HepG2 (cell line): ENCODE results near the gene TRMT10C. TPM values are rescaled to one million over a fixed set of nuclear protein-coding genes. Genes with fewer than 3 reads are reported as not detected.
A peak's percentile ranks its signal among the peaks of the same experiment; 100 is the strongest.

Source experiments
- CREB1 ChIP-seq, 2 experiments: fragments of 450-650 bp in 1 of 2; IDR thresholded peaks; 2 replicates each; pipeline ENCODE4 v1.6.1; 2016 to 2017; ENCODE audit warnings: control low read depth in 1 of 2, mild to moderate bottlenecking in 1 of 2, missing compliant biosample characterization in 1 of 2, missing genetic modification characterization in 1 of 2
- HMGXB4 ChIP-seq, 2 experiments: sonication (generic) in 1 of 2; formaldehyde crosslinking in 1 of 2; IDR thresholded peaks; 2 replicates each; pipeline versions ENCODE4 v1.4.0 to v1.6.1; 2018 to 2020; ENCODE audit warnings: missing genetic modification reagents in 2 of 2, borderline replicate concordance in 1 of 2, low read depth in 1 of 2, mild to moderate bottlenecking in 1 of 2, missing biosample characterization in 1 of 2
- HOXA9 ChIP-seq: sonication (generic); formaldehyde crosslinking; IDR thresholded peaks from 2 replicates; pipeline ENCODE4 v1.8.1; 2022; ENCODE audit warnings: missing genetic modification reagents, mild to moderate bottlenecking, moderate library complexity, borderline replicate concordance
- KLF9 ChIP-seq: IDR thresholded peaks from 2 replicates; pipeline ENCODE4 v1.6.1; 2016; ENCODE audit warnings: low read depth
- NPAS2 ChIP-seq: sonication (generic); formaldehyde crosslinking; IDR thresholded peaks from 2 replicates; pipeline ENCODE4 v1.8.0; 2022; ENCODE audit warnings: mild to moderate bottlenecking, missing genetic modification reagents, borderline replicate concordance
- NR0B2 ChIP-seq: sonication (generic); formaldehyde crosslinking; IDR thresholded peaks from 2 replicates; pipeline ENCODE4 v1.4.0; 2020; ENCODE audit warnings: mild to moderate bottlenecking, missing genetic modification reagents
- SAP130 ChIP-seq: IDR thresholded peaks from 2 replicates; pipeline ENCODE4 v1.6.1; 2016; ENCODE audit warnings: low read depth
- SMC3 ChIP-seq: IDR thresholded peaks from 2 replicates; pipeline ENCODE4 v1.6.1; 2011; ENCODE audit warnings: low read length, improper control_type of control experiment
- SMYD3 ChIP-seq: sonication (generic); formaldehyde crosslinking; IDR thresholded peaks from 2 replicates; pipeline ENCODE4 v1.8.1; 2023; ENCODE audit warnings: mild to moderate bottlenecking, missing genetic modification reagents
- TGIF2 ChIP-seq: IDR thresholded peaks from 2 replicates; pipeline ENCODE4 v1.6.1; 2016; ENCODE audit warnings: control low read depth, missing compliant biosample characterization
- XRCC5 ChIP-seq: fragments of 200-400 bp; formaldehyde crosslinking; optimal IDR thresholded peaks from 2 replicates; pipeline ENCODE3; 2017; ENCODE audit warnings: mild to moderate bottlenecking, low read length
- ZBTB33 ChIP-seq: sonication (generic); formaldehyde crosslinking; IDR thresholded peaks from 2 replicates; pipeline ENCODE4 v1.4.0; 2020; ENCODE audit warnings: missing genetic modification reagents
- ZHX1 ChIP-seq: sonication (generic); formaldehyde crosslinking; IDR thresholded peaks from 2 replicates; pipeline ENCODE4 v1.8.1; 2022; ENCODE audit warnings: low read depth, mild to moderate bottlenecking, missing genetic modification reagents
- ZNF274 ChIP-seq: sonication (generic); formaldehyde crosslinking; IDR thresholded peaks from 2 replicates; pipeline ENCODE4 v1.5.1; 2020; ENCODE audit warnings: mild to moderate bottlenecking, missing genetic modification reagents
- ZNF292 ChIP-seq: sonication (generic); formaldehyde crosslinking; IDR thresholded peaks from 2 replicates; pipeline ENCODE4 v1.8.1; 2022; ENCODE audit warnings: mild to moderate bottlenecking, low read depth, missing genetic modification reagents, borderline replicate concordance
- ZNF607 ChIP-seq: sonication (generic); formaldehyde crosslinking; IDR thresholded peaks from 2 replicates; pipeline ENCODE4 v1.5.1; 2020; ENCODE audit warnings: missing genetic modification reagents, mild to moderate bottlenecking, borderline replicate concordance
- ZXDC ChIP-seq: sonication (generic); formaldehyde crosslinking; IDR thresholded peaks from 2 replicates; pipeline ENCODE4 v1.5.0; 2020; ENCODE audit warnings: mild to moderate bottlenecking, missing genetic modification reagents
- polyA plus RNA-seq, 8 experiments: library from polyadenylated mRNA; depleted of rRNA in 3 of 8; stranded (reverse) in 7 of 8; unstranded in 1 of 8; fragments of >200 nt; fragmentation: Illumina TruSeq in 4 of 8; extraction: Trizol in 4 of 8; gene quantifications; 2 replicates each; pipeline versions ENCODE4 v1.2.1 to v1.2.3, GENCODE V29; 2011 to 2016; ENCODE audit warnings: low read depth in 4 of 8, missing spikeins in 1 of 8, mixed read lengths in 1 of 8; ENCODE audit not compliant: insufficient read depth in 1 of 8
- total RNA-seq, 5 experiments: library from RNA; depleted of rRNA; stranded (reverse); fragments of >200 nt; fragmentation: Illumina TruSeq; extraction: Trizol; gene quantifications; 2 replicates each; pipeline ENCODE4 v1.2.3, GENCODE V29; 2016; ENCODE audit warnings: low read depth in 1 of 5

Gene TRMT10C
- total and polyA plus RNA-seq, 2 of the 13 experiments (the other 11 are each of a cell fraction or from before 2014, with no cell fraction given) = 10.8 to 39.2 TPM

GRCh38 chr3:101573449-101574387, 12.1 kb downstream of the TRMT10C start, which contains the start of gene PCNP (continued):
- TF ChIP-seq SMC3 = peak; percentile 63
- TF ChIP-seq ZXDC (CRISPR knock-in tag) = 0 out of 2 replicates have a peak, but pooled peaks have one; percentile 22
- peak; percentile 71 for TF ChIP-seq ZHX1
- no peak for TF ChIP-seq SMYD3
- TF ChIP-seq ZNF274 (CRISPR knock-in tag) = peak; percentile 20; the same call in 1 of the 2 replicates
- no peak; the same call in 1 of the 2 replicates for TF ChIP-seq NR0B2
- no peak for TF ChIP-seq TGIF2 (CRISPR knock-in tag)
- no peak for TF ChIP-seq KLF9 (CRISPR knock-in tag)
- peak; percentile 88 for TF ChIP-seq XRCC5
- no peak for TF ChIP-seq HOXA9 (CRISPR knock-in tag)
- TF ChIP-seq CREB1 (IDR thresholded peaks at IDR 0.05) = peak; percentile 96
- peak; percentile 99 for TF ChIP-seq CREB1 (CRISPR knock-in tag; IDR thresholded peaks at IDR 0.05)
- TF ChIP-seq ZBTB33 (CRISPR knock-in tag) = peak; percentile 37; the same call in 1 of the 2 replicates
- peak; percentile 88 for TF ChIP-seq SAP130 (CRISPR knock-in tag)
- no peak for TF ChIP-seq ZNF292 (CRISPR knock-in tag)
- peak; percentile 76 to 83 for TF ChIP-seq HMGXB4 (CRISPR knock-in tag; IDR thresholded peaks at IDR 0.05; ENCODE audit: borderline replicate concordance in 1 of 2, low read depth in 1 of 2)
- no peak for TF ChIP-seq NPAS2 (CRISPR knock-in tag)
- TF ChIP-seq ZNF607 = no peak; the same call in 1 of the 2 replicates
